OCI-LY7 (cell line): ENCODE measurements around the gene HMG20A. TPM values are rescaled to one million over a fixed set of nuclear protein-coding genes. Genes with fewer than 3 reads are reported as not detected.

Source experiments
- BruUV-seq: library from RNA; stranded (reverse); fragments of 400-500 nt; replicated peaks from 2 replicates; lab custom pipeline; 2021; lab: Mats Ljungman, UMichigan
- CTCF ChIA-PET: fragments of 300-600 bp; sonication (Branson Sonifier 250); formaldehyde crosslinking; loops from one replicate; lab custom pipeline; 2022; ENCODE audit warnings: antibody characterized with exemption; ENCODE audit not compliant: unreplicated experiment; lab: Charles Lee
- POLR2A ChIA-PET: fragments of 300-600 bp; sonication (Branson Sonifier 250); formaldehyde crosslinking; loops from one replicate; lab custom pipeline; 2022; ENCODE audit warnings: antibody characterized with exemption; lab: Charles Lee
- DNase-seq: peaks from one replicate; pipeline ENCODE4 v3.0.0-alpha.2; 2015; ENCODE audit warnings: low spot score
- H2AFZ ChIP-seq: fragments of 200-600 bp; sonication (generic), shearing (Covaris generic); 2 replicates; pipeline ENCODE4 v1.6.1; 2014; ENCODE audit warnings: mild to moderate bottlenecking, antibody characterized with exemption, low read length, moderate library complexity
- H3K27ac ChIP-seq: fragments of 200-600 bp; sonication (generic); 2 replicates; pipeline ENCODE4 v1.5.1; 2014; ENCODE audit warnings: mixed run types, low read depth, mild to moderate bottlenecking, moderate library complexity, low read length, inconsistent platforms; ENCODE audit not compliant: poor library complexity, severe bottlenecking
- H3K36me3 ChIP-seq: fragments of 200-600 bp; sonication (generic); 2 replicates; pipeline ENCODE4 v1.6.1; 2014; ENCODE audit warnings: mild to moderate bottlenecking, antibody characterized with exemption, low read length, moderate library complexity, mixed read lengths; ENCODE audit not compliant: insufficient read depth
- H3K4me1 ChIP-seq: fragments of 200-600 bp; sonication (generic); 2 replicates; pipeline ENCODE4 v1.5.1; 2014; ENCODE audit warnings: mild to moderate bottlenecking, low read length; ENCODE audit not compliant: insufficient read depth, poor library complexity, severe bottlenecking
- H3K4me2 ChIP-seq: fragments of 200-600 bp; sonication (generic); 2 replicates; pipeline ENCODE4 v1.6.1; 2014; ENCODE audit warnings: mild to moderate bottlenecking, low read length
- H3K4me3 ChIP-seq: fragments of 200-600 bp; sonication (generic); 2 replicates; pipeline ENCODE4 v1.5.1; 2014; ENCODE audit warnings: mild to moderate bottlenecking, low read depth, low read length; ENCODE audit not compliant: poor library complexity, severe bottlenecking
- H3K79me2 ChIP-seq: fragments of 200-600 bp; sonication (generic); 2 replicates; pipeline ENCODE4 v1.6.1; 2016; ENCODE audit warnings: low read depth, mild to moderate bottlenecking, low read length, moderate library complexity, mixed read lengths; ENCODE audit not compliant: insufficient read depth
- H3K9me2 ChIP-seq: fragments of 200-600 bp; sonication (generic); 2 replicates; pipeline ENCODE4 v1.6.1; 2016; ENCODE audit warnings: mild to moderate bottlenecking, low read length, mixed read lengths; ENCODE audit not compliant: insufficient read depth
- H3K9me3 ChIP-seq: fragments of 200-600 bp; sonication (generic); 2 replicates; pipeline ENCODE4 v1.6.1; 2014; ENCODE audit warnings: mild to moderate bottlenecking, mixed run types, low read length, mixed read lengths
- H4K20me1 ChIP-seq: fragments of 200-600 bp; sonication (generic); 2 replicates; pipeline ENCODE4 v1.6.1; 2014; ENCODE audit warnings: mild to moderate bottlenecking, antibody characterized with exemption, low read length, moderate library complexity, mixed read lengths; ENCODE audit not compliant: insufficient read depth
- EZH2phosphoT487 ChIP-seq: fragments of 200-600 bp; sonication (generic); IDR thresholded peaks from 2 replicates; pipeline ENCODE4 v1.6.1; 2018; ENCODE audit warnings: low read depth, borderline replicate concordance, mild to moderate bottlenecking, mixed run types, antibody characterized with exemption, low read length, moderate library complexity, mixed read lengths
- intact Hi-C: fragments of 100-400 bp; cut with micrococcal nuclease; formaldehyde crosslinking; loops from one replicate; pipeline ENCODE4 v1.10.0; 2022; ENCODE audit not compliant: unreplicated experiment
- total RNA-seq, 2 experiments: library from RNA; depleted of rRNA in 1 of 2; stranded (reverse); fragments of >200 nt in 1 of 2; shearing (Covaris generic) in 1 of 2; gene quantifications; 2 replicates each; pipeline ENCODE4 v1.2.3, GENCODE V29; 2014 to 2022
- TF ChIP-seq, protein P1 (sequence below): fragments of 200-600 bp; sonication (generic); conservative IDR thresholded peaks from 2 replicates; pipeline ENCODE4 v1.5.1; 2014; ENCODE audit warnings: mild to moderate bottlenecking, antibody characterized with exemption, low read length, moderate library complexity, mixed read lengths

The HMG20A gene
- total RNA-seq, 2 experiments from 2014 or later, result 29.1 to 49.9 TPM

DNA sequence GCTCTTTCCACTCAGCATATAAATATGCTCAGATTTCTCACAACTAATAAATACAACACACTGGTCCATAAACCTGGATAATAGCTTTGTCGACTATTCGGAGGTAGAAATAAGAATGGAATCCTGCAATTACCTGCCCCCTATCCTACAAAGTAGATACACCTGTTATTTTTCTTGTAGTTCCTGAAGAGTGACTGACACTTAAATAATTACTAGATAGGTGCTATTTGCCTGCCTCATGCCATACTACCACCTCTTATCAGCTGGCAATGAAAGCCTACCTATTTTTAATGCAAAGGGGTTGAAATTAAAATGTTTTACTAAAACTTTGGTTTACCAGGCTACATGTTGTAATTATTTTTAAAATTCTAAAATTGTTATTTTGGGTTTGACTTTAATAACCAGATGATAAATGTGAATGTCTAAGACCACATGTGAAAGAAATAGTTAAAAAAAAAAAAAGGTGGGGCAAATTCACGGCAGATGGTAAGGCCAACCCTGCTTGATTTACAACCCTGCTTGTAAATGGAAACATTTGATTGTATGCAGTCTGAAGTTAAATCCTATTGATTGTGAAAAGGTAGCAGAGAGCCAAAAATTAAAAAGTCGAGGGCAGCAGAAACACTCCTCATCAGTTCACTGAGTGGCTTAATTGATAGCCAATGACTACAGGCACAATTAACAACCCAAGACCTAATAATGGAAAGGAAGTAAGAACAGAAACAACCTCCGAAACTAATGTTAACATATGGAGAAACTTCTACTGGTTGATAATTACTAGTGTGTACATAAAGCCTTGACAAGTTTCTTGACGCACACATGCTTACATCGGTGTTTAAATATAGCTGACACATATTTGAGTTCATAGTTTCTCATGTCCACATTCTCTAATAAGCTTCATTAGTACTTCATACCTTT is 9.7 kb upstream of the HMG20A start:
- 0 out of 2 replicates have a peak, but pooled peaks cover 4% of the 10 kb centered on the region for H3K79me2 ChIP-seq
- no peaks in the 10 kb centered on the region for H3K36me3 ChIP-seq
- no peak overlapping the region for H3K4me3 ChIP-seq
- H4K20me1 ChIP-seq, result peaks cover 9% of the 10 kb centered on the region; the same call in 1 of the 2 replicates
- ChIA-PET CTCF (interaction anchor here (0.7 kb wide), 1 partner anchor 658 kb away, joined by 3 read pairs; no protein-coding TSS in a partner anchor), POLR2A (interaction anchor here (0.8 to 2.1 kb wide), 3 partner anchors 9 to 47 kb away, joined by 3 to 7 read pairs (median 5); no protein-coding TSS in a partner anchor)
- no peak overlapping the region for H2AFZ ChIP-seq
- H3K4me1 ChIP-seq, result peaks cover 18% of the 10 kb centered on the region
- no peaks in the 10 kb centered on the region for H3K9me2 ChIP-seq
- TF ChIP-seq EZH2phosphoT487, result no peak
- TF ChIP-seq, protein P1, sequence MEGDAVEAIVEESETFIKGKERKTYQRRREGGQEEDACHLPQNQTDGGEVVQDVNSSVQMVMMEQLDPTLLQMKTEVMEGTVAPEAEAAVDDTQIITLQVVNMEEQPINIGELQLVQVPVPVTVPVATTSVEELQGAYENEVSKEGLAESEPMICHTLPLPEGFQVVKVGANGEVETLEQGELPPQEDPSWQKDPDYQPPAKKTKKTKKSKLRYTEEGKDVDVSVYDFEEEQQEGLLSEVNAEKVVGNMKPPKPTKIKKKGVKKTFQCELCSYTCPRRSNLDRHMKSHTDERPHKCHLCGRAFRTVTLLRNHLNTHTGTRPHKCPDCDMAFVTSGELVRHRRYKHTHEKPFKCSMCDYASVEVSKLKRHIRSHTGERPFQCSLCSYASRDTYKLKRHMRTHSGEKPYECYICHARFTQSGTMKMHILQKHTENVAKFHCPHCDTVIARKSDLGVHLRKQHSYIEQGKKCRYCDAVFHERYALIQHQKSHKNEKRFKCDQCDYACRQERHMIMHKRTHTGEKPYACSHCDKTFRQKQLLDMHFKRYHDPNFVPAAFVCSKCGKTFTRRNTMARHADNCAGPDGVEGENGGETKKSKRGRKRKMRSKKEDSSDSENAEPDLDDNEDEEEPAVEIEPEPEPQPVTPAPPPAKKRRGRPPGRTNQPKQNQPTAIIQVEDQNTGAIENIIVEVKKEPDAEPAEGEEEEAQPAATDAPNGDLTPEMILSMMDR, result no peak
- no peak for DNase-seq
- intact Hi-C loops, result no loop called here
- H3K27ac ChIP-seq, result no peak overlapping the region
- H3K4me2 ChIP-seq, result no peak overlapping the region
- no peaks in the 10 kb centered on the region for H3K9me3 ChIP-seq
- no TSS peak for BruUV-seq

DNA sequence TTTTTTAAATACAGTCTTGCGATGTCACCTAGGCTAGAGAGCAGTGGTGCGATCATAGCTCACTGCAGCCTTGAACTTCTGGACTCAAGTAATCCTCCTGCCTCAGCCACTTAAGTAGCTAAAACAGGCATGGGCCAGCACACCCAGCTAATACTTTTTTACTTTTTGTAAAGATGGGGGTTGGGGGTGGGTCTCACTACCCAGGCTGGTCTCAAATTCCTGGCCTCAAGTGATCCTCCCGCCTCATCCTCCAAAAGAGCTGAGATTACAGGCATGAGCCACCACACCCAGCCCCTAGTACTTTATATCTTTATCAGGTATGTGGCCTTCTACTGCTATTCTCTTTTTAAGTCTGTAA is 9.1 kb upstream of the HMG20A start:
- DNase-seq, result no peak
- Histone ChIP-seq H3K4me1 (peaks cover 13% of the 10 kb centered on the region), H3K9me2 (no peaks in the 10 kb centered on the region), H4K20me1 (peaks cover 13% of the 10 kb centered on the region), H2AFZ (no peak overlapping the region), H3K4me3 (no peak overlapping the region), H3K36me3 (no peaks in the 10 kb centered on the region), H3K9me3 (no peaks in the 10 kb centered on the region), H3K4me2 (no peak overlapping the region), H3K79me2 (0 out of 2 replicates have a peak, but pooled peaks cover 4% of the 10 kb centered on the region), H3K27ac (no peak overlapping the region)
- TF ChIP-seq, protein P1, result no peak
- no peak for TF ChIP-seq EZH2phosphoT487
- ChIA-PET POLR2A (interaction anchor here (0.8 to 2.1 kb wide), 3 partner anchors 10 to 46 kb away, joined by 3 to 7 read pairs (median 5); no protein-coding TSS in a partner anchor), CTCF (no interaction called here)
- intact Hi-C loops, result no loop called here
- no TSS peak for BruUV-seq
